Sigmoid colon (tissue), 7 donors: Measurements from ENCODE around the gene MPI. TPM values are rescaled to one million over a fixed set of nuclear protein-coding genes. Genes with fewer than 3 reads are reported as not detected.

Source experiments
- DNase-seq: peaks from one replicate; pipeline ENCODE4 v3.0.0-alpha.2; 2019
- H3K27ac ChIP-seq, 4 donors: fragments of 200-600 bp; sonication (generic); one replicate each; pipeline ENCODE4 v1.5.1; 2016 to 2019; ENCODE audit warnings: mild to moderate bottlenecking in 1 of 4
- H3K27me3 ChIP-seq, 3 donors: fragments of 200-600 bp; sonication (generic); one replicate each; pipeline ENCODE4 v1.5.1; 2019; ENCODE audit warnings: mild to moderate bottlenecking in 1 of 3
- H3K36me3 ChIP-seq, 4 donors: fragments of 200-600 bp; sonication (generic); one replicate each; pipeline ENCODE4 v1.5.1; 2016 to 2019
- H3K4me1 ChIP-seq, 4 donors: fragments of 200-600 bp; sonication (generic); one replicate each; pipeline ENCODE4 v1.5.1; 2017 to 2019
- H3K4me3 ChIP-seq, 4 donors: fragments of 200-600 bp; sonication (generic); one replicate each; pipeline ENCODE4 v1.5.1; 2017 to 2019; ENCODE audit warnings: mild to moderate bottlenecking in 2 of 4, moderate library complexity in 1 of 4
- H3K9me3 ChIP-seq, 4 donors: fragments of 200-600 bp in 3 of 4; sonication (generic) in 3 of 4; one replicate each; pipeline versions ENCODE4 v1.5.1 to v1.6.1; 2013 to 2019
- EP300 ChIP-seq, 4 donors: sonication (generic); formaldehyde crosslinking; IDR thresholded peaks; one replicate each; pipeline ENCODE4 v1.6.1; 2017; ENCODE audit warnings: antibody characterized with exemption in 4 of 4
- POLR2A ChIP-seq, 2 donors: fragments of 450-650 bp; IDR thresholded peaks; one replicate each; pipeline ENCODE4 v1.6.1; 2016; ENCODE audit warnings: antibody characterized with exemption in 2 of 2, mild to moderate bottlenecking in 2 of 2, moderate library complexity in 2 of 2
- POLR2AphosphoS5 ChIP-seq, 4 donors: sonication (generic); formaldehyde crosslinking; IDR thresholded peaks; one replicate each; pipeline ENCODE4 v1.6.1; 2017; ENCODE audit warnings: antibody characterized with exemption in 4 of 4
- WGBS, 2 donors: extraction: QIAGEN DNeasy Blood & Tissue Kit; methylation state at CpG; one replicate each; pipeline ENCODE4 v1.1.7; 2013; 5-methylcytosine and 5-hydroxymethylcytosine counted together
- intact Hi-C: fragments of 100-400 bp; cut with DNase I; formaldehyde crosslinking; loops from one replicate; pipeline ENCODE4 v1.15.1; 2023
- polyA plus RNA-seq, 3 donors: library from polyadenylated mRNA; stranded (reverse); fragments of 200-250 nt; gene quantifications; one replicate each; pipeline ENCODE4 v1.2.3, GENCODE V29; 2013
- total RNA-seq, 4 donors: library from RNA; depleted of rRNA; stranded (reverse); fragments of >200 nt; gene quantifications; one replicate each; pipeline ENCODE4 v1.1.0, GENCODE V29; 2016
- TF ChIP-seq, protein P1 (sequence below), 4 experiments: fragments of 450-650 bp in 3 of 4; fragments of 200-600 bp in 1 of 4; IDR thresholded peaks; one replicate each; pipeline ENCODE4 v1.5.1; 2016 to 2019; ENCODE audit warnings: antibody characterized with exemption in 4 of 4, mild to moderate bottlenecking in 3 of 4, moderate library complexity in 2 of 4
- donor health status: healthy with polysubstance abuse.
- donor health status: Bipolar disorder and iron deficiency.
- donor health status: healthy.

The MPI gene
- total and polyA plus RNA-seq, 7 donors = 34.9 to 87.4 (median 51.0) TPM

GRCh38 chr15:74854453-74855022 is 35.3 kb upstream of the MPI start:
- 94% methylated on average over 13 of the region's 13 CpGs for WGBS, 2 donors
- H3K27ac ChIP-seq = no peak overlapping the region
- peaks cover 18 to 46% (median 40%) of the 10 kb centered on the region in 4 donors for H3K36me3 ChIP-seq
- no peak overlapping the region for H3K4me3 ChIP-seq
- H3K27me3 ChIP-seq = no peaks in the 10 kb centered on the region
- peaks cover 0 to 22% (median 12%) of the 10 kb centered on the region in 4 donors for H3K4me1 ChIP-seq
- DNase-seq = no peak
- TF ChIP-seq POLR2AphosphoS5 (IDR thresholded peaks at IDR 0.05) (no peak), POLR2A (IDR thresholded peaks at IDR 0.05) (no peak), EP300 (IDR thresholded peaks at IDR 0.05) (no peak)
- TF ChIP-seq, protein P1, sequence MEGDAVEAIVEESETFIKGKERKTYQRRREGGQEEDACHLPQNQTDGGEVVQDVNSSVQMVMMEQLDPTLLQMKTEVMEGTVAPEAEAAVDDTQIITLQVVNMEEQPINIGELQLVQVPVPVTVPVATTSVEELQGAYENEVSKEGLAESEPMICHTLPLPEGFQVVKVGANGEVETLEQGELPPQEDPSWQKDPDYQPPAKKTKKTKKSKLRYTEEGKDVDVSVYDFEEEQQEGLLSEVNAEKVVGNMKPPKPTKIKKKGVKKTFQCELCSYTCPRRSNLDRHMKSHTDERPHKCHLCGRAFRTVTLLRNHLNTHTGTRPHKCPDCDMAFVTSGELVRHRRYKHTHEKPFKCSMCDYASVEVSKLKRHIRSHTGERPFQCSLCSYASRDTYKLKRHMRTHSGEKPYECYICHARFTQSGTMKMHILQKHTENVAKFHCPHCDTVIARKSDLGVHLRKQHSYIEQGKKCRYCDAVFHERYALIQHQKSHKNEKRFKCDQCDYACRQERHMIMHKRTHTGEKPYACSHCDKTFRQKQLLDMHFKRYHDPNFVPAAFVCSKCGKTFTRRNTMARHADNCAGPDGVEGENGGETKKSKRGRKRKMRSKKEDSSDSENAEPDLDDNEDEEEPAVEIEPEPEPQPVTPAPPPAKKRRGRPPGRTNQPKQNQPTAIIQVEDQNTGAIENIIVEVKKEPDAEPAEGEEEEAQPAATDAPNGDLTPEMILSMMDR (IDR thresholded peaks at IDR 0.05) = no peak
- intact Hi-C loops = no loop called here
- H3K9me3 ChIP-seq = no peaks in the 10 kb centered on the region

- Histone ChIP-seq H3K27me3 (no peaks in the 10 kb centered on the region), H3K36me3 (peaks cover 18 to 32% (median 30%) of the 10 kb centered on the region in 4 donors), H3K4me3 (no peak overlapping the region), H3K27ac (no peak overlapping the region), H3K4me1 (peaks cover 0 to 26% (median 12%) of the 10 kb centered on the region in 4 donors), H3K9me3 (no peaks in the 10 kb centered on the region)
- DNase-seq = no peak
- intact Hi-C loops = no loop called here
- 93 to 96% methylated on average over 2 of the region's 2 CpGs for WGBS, 2 donors
- TF ChIP-seq, protein P1 (IDR thresholded peaks at IDR 0.05) = no peak
- TF ChIP-seq POLR2AphosphoS5 (IDR thresholded peaks at IDR 0.05) = no peak
- TF ChIP-seq POLR2A (IDR thresholded peaks at IDR 0.05) = no peak
- TF ChIP-seq EP300 (IDR thresholded peaks at IDR 0.05) = no peak
These were observed 34.0 kb upstream of the MPI start for GRCh38 chr15:74855857-74856256.

DNA sequence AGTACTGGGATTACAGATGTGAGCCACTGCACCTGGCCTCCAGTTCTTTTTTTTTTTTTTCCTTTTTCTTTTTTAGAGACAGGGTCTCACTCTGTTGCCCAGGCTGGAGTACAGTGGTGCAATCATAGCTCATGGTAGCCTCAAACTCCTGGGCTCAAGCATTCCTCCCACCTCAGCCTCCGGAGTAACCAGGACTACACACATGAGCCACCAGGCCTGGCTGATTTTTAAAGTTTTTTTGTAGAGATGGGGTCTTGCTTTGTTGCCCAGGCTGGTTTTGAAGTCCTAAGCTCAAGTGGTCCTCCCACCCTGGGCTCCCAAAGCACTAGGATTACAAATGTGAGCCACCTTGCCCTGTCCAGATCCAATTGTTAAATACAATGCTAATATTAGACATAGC is 33.3 kb upstream of the MPI start:
- no peaks in the 10 kb centered on the region for H3K27me3 ChIP-seq
- WGBS, 2 donors = 92 to 99% methylated on average over 1 of the region's 1 CpG
- H3K4me1 ChIP-seq = peaks cover 0 to 26% (median 12%) of the 10 kb centered on the region in 4 donors
- H3K4me3 ChIP-seq = no peak overlapping the region
- TF ChIP-seq EP300 (IDR thresholded peaks at IDR 0.05) = no peak
- TF ChIP-seq POLR2AphosphoS5 (IDR thresholded peaks at IDR 0.05) = no peak
- TF ChIP-seq POLR2A (IDR thresholded peaks at IDR 0.05) = no peak
- TF ChIP-seq, protein P1 (IDR thresholded peaks at IDR 0.05) = no peak
- H3K27ac ChIP-seq = no peak overlapping the region
- DNase-seq = no peak
- no peaks in the 10 kb centered on the region for H3K9me3 ChIP-seq
- intact Hi-C loops = no loop called here
- H3K36me3 ChIP-seq = peaks cover 16 to 26% (median 23%) of the 10 kb centered on the region in 4 donors

DNA sequence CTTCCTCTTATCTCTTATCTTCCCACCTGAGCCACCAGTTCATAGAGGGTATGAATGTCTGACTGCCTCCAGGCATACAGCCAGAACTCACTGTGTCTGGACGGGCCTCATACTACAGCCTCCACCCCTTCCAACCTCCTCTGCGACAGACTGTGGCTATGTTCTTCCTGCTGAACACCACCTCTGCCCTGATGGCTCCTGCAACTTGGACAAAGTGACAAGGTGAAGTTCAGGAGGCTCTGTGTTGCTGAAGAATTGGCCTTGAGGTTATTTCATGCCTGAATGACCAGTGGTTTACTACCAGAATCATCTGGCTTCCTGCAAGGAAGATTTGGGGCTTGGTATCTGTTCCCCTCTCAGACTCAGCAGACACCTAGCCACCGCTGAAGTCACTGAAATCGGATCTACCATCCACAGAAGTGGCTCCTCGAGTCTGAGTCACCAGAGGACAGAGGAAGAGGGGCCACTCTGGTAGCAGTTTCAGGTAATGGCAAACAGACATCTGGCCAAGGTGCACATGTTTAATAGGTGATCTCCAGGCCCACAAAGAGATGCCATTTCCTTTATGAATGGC is 32.7 kb upstream of the MPI start:
- WGBS, 2 donors = 27 to 54% methylated on average over 5 of the region's 5 CpGs
- no peak for TF ChIP-seq POLR2AphosphoS5 (IDR thresholded peaks at IDR 0.05)
- TF ChIP-seq POLR2A (IDR thresholded peaks at IDR 0.05) = no peak
- Histone ChIP-seq H3K4me3 (no peak overlapping the region), H3K27me3 (no peaks in the 10 kb centered on the region), H3K36me3 (peaks cover 10 to 19% (median 17%) of the 10 kb centered on the region in 4 donors), H3K9me3 (no peaks in the 10 kb centered on the region), H3K4me1 (peaks cover 0 to 26% (median 12%) of the 10 kb centered on the region in 4 donors), H3K27ac (no peak overlapping the region)
- intact Hi-C loops = no loop called here
- DNase-seq = no peak

DNA sequence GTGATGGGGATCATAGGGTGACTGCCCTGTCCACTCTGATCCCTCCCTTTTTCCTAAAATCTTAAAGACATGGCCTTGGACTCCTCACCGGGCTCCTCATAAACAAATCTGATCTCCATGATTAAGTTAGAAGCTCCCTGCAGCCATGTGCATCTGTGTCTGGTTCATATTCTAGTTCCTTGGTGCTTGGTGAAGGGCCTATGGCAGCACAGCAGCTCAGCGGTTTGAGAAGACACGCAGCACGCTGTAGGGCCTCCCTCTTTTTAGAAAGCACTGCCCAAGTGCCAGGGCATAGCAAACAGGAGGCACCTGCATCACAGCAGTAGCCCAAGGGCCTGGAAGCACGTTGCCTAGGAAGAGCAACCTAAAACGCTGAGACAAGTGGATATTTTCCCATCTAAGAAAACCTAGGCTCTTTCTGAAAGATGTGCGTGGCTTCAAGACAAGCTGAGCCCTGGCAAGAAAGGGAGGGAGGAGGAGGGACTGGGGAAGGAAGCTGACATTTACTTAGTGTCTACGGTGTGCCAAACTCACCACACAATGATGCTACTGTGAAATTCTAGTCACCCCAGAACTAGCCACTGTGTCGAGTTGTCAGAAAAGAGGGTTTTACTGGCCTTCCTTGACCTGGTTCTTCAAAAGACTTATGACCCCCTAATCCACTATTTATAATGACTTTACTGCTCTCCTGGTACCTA is 32.0 kb upstream of the MPI start:
- Histone ChIP-seq H3K4me3 (no peak overlapping the region), H3K36me3 (peaks cover 8 to 13% (median 11%) of the 10 kb centered on the region in 4 donors), H3K27me3 (no peaks in the 10 kb centered on the region), H3K27ac (no peak overlapping the region), H3K4me1 (peaks cover 0 to 26% (median 12%) of the 10 kb centered on the region in 4 donors), H3K9me3 (no peaks in the 10 kb centered on the region)
- intact Hi-C loops = no loop called here
- WGBS, 2 donors = 56 to 58% methylated on average over 9 of the region's 9 CpGs
- no peak for TF ChIP-seq POLR2A (IDR thresholded peaks at IDR 0.05)
- TF ChIP-seq, protein P1 (IDR thresholded peaks at IDR 0.05) = no peak
- no peak for TF ChIP-seq EP300 (IDR thresholded peaks at IDR 0.05)
- no peak for TF ChIP-seq POLR2AphosphoS5 (IDR thresholded peaks at IDR 0.05)
- no peak for DNase-seq
